DND-41 (cell line): Measurements from ENCODE around the gene TACO1.

ENCODE experiments used
- ATAC-seq: fragments of 200-7000 bp; cut with Tn5 transposase; 3 replicates; pipeline ENCODE4 v1.9.1; 2021; ENCODE audit warnings: low read depth; ENCODE audit not compliant: insufficient read depth
- DNase-seq: peaks from one replicate; pipeline ENCODE4 v3.0.0-alpha.2; 2020
- H2AFZ ChIP-seq: 2 replicates; pipeline ENCODE4 v1.6.0; 2012; ENCODE audit warnings: low read depth, low read length
- H3K27ac ChIP-seq: 2 replicates; pipeline ENCODE4 v1.5.1; 2012; ENCODE audit warnings: low read length, inconsistent platforms
- H3K27me3 ChIP-seq: fragments of 200-600 bp; sonication (generic); 2 replicates; pipeline ENCODE4 v1.6.0; 2012; ENCODE audit warnings: low read length, mild to moderate bottlenecking, inconsistent platforms; ENCODE audit not compliant: insufficient read depth, poor library complexity
- H3K36me3 ChIP-seq: 2 replicates; pipeline ENCODE4 v1.5.1; 2012; ENCODE audit warnings: low read length, inconsistent platforms; ENCODE audit not compliant: insufficient read depth
- H3K4me1 ChIP-seq: 2 replicates; pipeline ENCODE4 v1.5.1; 2012; ENCODE audit warnings: mild to moderate bottlenecking, low read length; ENCODE audit not compliant: insufficient read depth
- H3K4me2 ChIP-seq: 2 replicates; pipeline ENCODE4 v1.6.0; 2012; ENCODE audit warnings: mild to moderate bottlenecking, moderate library complexity, low read length, inconsistent platforms; ENCODE audit not compliant: insufficient read depth
- H3K4me3 ChIP-seq, 2 experiments: fragments of 200-600 bp in 1 of 2; shearing (Covaris generic) in 1 of 2; 2 replicates each; pipeline ENCODE4 v1.5.1; 2012 to 2016; ENCODE audit warnings: inconsistent platforms in 2 of 2, low read length in 2 of 2, mild to moderate bottlenecking in 2 of 2, low read depth in 1 of 2, moderate library complexity in 1 of 2
- H3K79me2 ChIP-seq: 2 replicates; pipeline ENCODE4 v1.6.0; 2012; ENCODE audit warnings: low read length, inconsistent platforms; ENCODE audit not compliant: insufficient read depth
- H3K9ac ChIP-seq: 2 replicates; pipeline ENCODE4 v1.6.0; 2012; ENCODE audit warnings: low read depth, mild to moderate bottlenecking, inconsistent platforms, low read length, moderate library complexity
- H3K9me3 ChIP-seq: 2 replicates; pipeline ENCODE4 v1.5.1; 2012; ENCODE audit warnings: low read length, moderate library complexity, mild to moderate bottlenecking, inconsistent platforms; ENCODE audit not compliant: insufficient read depth, severe bottlenecking
- H4K20me1 ChIP-seq: 2 replicates; pipeline ENCODE4 v1.6.0; 2012; ENCODE audit warnings: low read length; ENCODE audit not compliant: insufficient read depth
- EZH2 ChIP-seq: IDR thresholded peaks from 3 replicates; pipeline ENCODE4 v1.6.1; 2012; ENCODE audit warnings: borderline replicate concordance, low read depth, mild to moderate bottlenecking, moderate library complexity, low read length, inconsistent platforms; ENCODE audit not compliant: severe bottlenecking
- TF ChIP-seq, protein P1 (sequence below): IDR thresholded peaks from 2 replicates; pipeline ENCODE4 v1.5.1; 2012; ENCODE audit warnings: borderline replicate concordance, low read length, moderate library complexity, mild to moderate bottlenecking; ENCODE audit not compliant: poor library complexity, severe bottlenecking; ENCODE audit errors: extremely low read depth

Gene TACO1

DNA sequence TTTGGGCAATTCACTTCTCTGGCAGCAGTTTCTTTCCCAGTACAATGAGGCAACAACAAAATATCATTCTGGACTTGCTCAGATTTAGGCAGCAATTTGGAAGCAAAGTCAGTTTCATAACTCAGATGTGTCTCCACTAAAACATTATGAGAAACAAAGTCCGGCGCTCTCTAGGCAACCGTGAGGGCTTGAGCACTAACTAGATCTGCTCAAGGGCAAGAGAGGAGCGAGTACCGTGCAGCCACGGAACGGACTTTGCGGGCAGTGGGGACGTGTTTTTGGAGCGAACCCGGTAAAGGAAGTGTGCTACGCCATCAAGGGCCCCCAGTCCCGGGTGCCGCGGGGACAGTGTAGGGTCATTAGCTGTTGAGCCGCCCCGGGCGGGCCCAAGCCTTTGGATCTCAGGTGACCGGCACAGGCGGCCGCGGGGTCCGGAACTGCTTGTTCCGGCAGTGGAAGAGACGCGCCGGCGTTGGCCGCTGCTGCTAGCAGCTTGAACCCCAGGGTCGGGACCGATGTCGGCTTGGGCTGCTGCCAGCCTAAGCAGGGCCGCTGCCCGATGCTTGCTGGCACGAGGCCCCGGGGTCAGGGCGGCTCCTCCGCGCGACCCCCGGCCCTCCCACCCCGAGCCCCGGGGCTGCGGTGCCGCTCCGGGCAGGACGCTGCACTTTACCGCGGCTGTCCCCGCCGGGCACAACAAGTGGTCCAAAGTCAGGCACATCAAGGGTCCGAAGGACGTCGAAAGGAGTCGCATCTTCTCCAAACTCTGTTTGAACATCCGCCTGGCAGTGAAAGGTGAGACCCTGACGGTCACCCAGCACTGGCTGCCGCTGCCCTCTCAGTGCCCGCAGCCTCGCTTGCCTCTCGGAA, at the start of gene TACO1:
Gene TACO1, plus strand, starts transcription at position 327 of the 870 bp plus-strand sequence. Its CDS starts 189 bp downstream, at position 516.
- peak; percentile 94 for ATAC-seq
- TF ChIP-seq EZH2, result no peak
- TF ChIP-seq, protein P1, sequence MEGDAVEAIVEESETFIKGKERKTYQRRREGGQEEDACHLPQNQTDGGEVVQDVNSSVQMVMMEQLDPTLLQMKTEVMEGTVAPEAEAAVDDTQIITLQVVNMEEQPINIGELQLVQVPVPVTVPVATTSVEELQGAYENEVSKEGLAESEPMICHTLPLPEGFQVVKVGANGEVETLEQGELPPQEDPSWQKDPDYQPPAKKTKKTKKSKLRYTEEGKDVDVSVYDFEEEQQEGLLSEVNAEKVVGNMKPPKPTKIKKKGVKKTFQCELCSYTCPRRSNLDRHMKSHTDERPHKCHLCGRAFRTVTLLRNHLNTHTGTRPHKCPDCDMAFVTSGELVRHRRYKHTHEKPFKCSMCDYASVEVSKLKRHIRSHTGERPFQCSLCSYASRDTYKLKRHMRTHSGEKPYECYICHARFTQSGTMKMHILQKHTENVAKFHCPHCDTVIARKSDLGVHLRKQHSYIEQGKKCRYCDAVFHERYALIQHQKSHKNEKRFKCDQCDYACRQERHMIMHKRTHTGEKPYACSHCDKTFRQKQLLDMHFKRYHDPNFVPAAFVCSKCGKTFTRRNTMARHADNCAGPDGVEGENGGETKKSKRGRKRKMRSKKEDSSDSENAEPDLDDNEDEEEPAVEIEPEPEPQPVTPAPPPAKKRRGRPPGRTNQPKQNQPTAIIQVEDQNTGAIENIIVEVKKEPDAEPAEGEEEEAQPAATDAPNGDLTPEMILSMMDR, result no peak
- peak within 1 kb of the TSS; percentile 79 for H3K27ac ChIP-seq

DNA sequence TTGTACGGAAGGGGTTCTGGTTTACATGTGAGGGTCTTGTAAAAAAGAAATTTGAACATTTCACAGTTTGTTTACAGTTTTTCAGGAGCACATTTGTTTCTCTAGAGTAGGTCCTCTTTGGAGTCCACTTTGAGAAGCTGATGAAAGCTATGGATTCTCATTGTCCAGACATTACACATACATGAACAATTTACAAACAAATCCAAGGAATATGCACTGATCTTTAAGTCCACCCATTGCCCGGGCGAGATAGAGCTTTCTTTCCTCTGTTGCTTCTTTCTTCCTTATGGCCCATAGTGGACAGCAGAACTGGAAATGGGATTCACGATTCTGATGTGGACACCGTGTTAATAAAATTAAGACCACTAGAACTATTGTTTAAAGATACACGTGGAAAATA, 48.5 kb upstream of the TACO1 start:
- ATAC-seq (no peak), DNase-seq (no peak)
- Histone ChIP-seq H4K20me1 (peaks cover 57% of the 10 kb centered on the region), H3K27me3 (no peaks in the 10 kb centered on the region), H2AFZ (no peak overlapping the region), H3K9me3 (no peaks in the 10 kb centered on the region), H3K27ac (peak overlapping the region; percentile 43; the same call in 1 of the 2 replicates), H3K4me1 (peaks cover 49% of the 10 kb centered on the region), H3K4me3 (peak overlapping the region in 1 of 2 experiments; percentile 62; a peak in 3 of 4 replicates), H3K79me2 (peaks cover 82% of the 10 kb centered on the region), H3K36me3 (peaks cover 27% of the 10 kb centered on the region), H3K4me2 (peak overlapping the region; percentile 90), H3K9ac (peak overlapping the region; percentile 89)
- TF ChIP-seq EZH2, result no peak
- TF ChIP-seq, protein P1, result no peak

More for the DNA sequence above, at the start of gene TACO1:
- peak within 1 kb of the TSS; percentile 94 for H3K4me2 ChIP-seq
- H4K20me1 ChIP-seq, result no peaks in the 10 kb centered on the region
- H3K79me2 ChIP-seq, result peaks cover 18% of the 10 kb centered on the region
- DNase-seq, result peak; percentile 84
- peaks cover 27% of the 10 kb centered on the region for H3K4me1 ChIP-seq
- H3K27me3 ChIP-seq, result no peaks in the 10 kb centered on the region
- peaks cover 17% of the 10 kb centered on the region for H3K36me3 ChIP-seq
- peak within 1 kb of the TSS; percentile 81 for H3K9ac ChIP-seq
- H3K4me3 ChIP-seq, result peak within 1 kb of the TSS; percentile 54 to 82
- H2AFZ ChIP-seq, result peak within 1 kb of the TSS; percentile 96
- H3K9me3 ChIP-seq, result no peaks in the 10 kb centered on the region

DNA sequence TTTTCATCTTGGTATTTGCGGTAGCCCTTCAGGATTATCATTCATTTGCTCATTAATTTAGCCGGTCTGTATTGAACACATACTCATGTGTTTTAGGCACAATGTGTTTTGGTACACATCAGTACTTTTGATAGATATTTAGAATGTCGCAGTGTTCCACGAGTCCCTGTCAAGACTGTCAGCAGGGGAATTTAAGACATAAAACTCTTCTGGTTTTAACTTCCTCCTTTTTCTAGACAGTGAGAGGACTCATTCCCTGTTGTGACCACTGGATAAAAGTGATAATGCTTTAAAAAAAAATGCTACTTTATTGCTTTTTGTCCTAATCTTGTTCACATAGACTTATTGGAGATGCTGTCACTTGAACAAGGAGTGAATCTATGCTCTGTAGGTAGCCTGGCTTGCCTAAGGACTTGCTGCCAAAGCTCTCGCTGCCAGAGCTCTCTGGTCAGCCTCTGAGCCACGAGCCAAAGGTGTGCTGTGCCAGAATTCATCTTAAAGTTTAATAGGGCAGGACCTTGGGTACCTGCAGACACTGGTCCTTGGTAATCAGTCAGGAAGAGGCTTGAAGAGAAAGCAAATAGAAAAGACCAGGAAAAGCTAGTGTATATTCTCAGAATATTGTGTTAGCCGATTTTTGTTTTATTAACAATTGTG, 45.1 kb upstream of the TACO1 start:
- Histone ChIP-seq H3K9ac (no peak overlapping the region), H3K36me3 (peaks cover 27% of the 10 kb centered on the region), H3K9me3 (no peaks in the 10 kb centered on the region), H3K27ac (no peak overlapping the region), H3K4me3 (no peak overlapping the region), H4K20me1 (peaks cover 84% of the 10 kb centered on the region), H3K27me3 (no peaks in the 10 kb centered on the region), H3K4me1 (peaks cover 37% of the 10 kb centered on the region), H3K79me2 (peaks cover 98% of the 10 kb centered on the region), H3K4me2 (no peak overlapping the region), H2AFZ (no peak overlapping the region)
- no peak for TF ChIP-seq EZH2
- TF ChIP-seq, protein P1, result no peak
- DNase-seq (no peak), ATAC-seq (no peak)
